Stimulated activated CD8-positive, alpha-beta memory T cell treated with anti-CD3 and anti-CD28 coated beads, Interleukin-12 subunit alpha, Interleukin-12 subunit beta, amount 100 ng/mL, for 4 hours (primary cell): Measurements from ENCODE around the gene PANX3.

Source experiments
- DNase-seq: peaks from one replicate; pipeline ENCODE4 v3.0.0-alpha.2; 2020; ENCODE audit warnings: low read depth

Gene PANX3

GRCh38 chr11:124618863-124619262 lies 7.6 kb downstream of the PANX3 start:
- no peak for DNase-seq

- peak; percentile 71 for DNase-seq
These were observed 11.6 kb downstream of the PANX3 start, which contains the start of gene TBRG1 for GRCh38 chr11:124622531-124623451. Gene TBRG1, plus strand, starts transcription at chr11:124622864. Its CDS starts 220 bp downstream, at chr11:124623084.

- no peak for DNase-seq
These were observed 12.8 kb downstream of the PANX3 start for GRCh38 chr11:124623861-124624525.

- DNase-seq = no peak
These were observed 14.4 kb downstream of the PANX3 start for GRCh38 chr11:124625504-124626168.

GRCh38 chr11:124627546-124627945 lies 16.3 kb downstream of the PANX3 start:
- DNase-seq = no peak

- no peak for DNase-seq
These were observed 18.7 kb downstream of the PANX3 start for GRCh38 chr11:124629961-124630360.

- DNase-seq = no peak
These were observed 22.1 kb downstream of the PANX3 start for GRCh38 chr11:124633355-124633754.

- no peak for DNase-seq
These were observed 24.7 kb downstream of the PANX3 start for GRCh38 chr11:124635932-124636331.

GRCh38 chr11:124638500-124638899 lies 27.3 kb downstream of the PANX3 start:
- DNase-seq = no peak

- DNase-seq = no peak
These were observed 28.0 kb downstream of the PANX3 start for GRCh38 chr11:124639186-124639585.

GRCh38 chr11:124640666-124641065 lies 29.4 kb downstream of the PANX3 start:
- DNase-seq = no peak

GRCh38 chr11:124642628-124643027 lies 31.4 kb downstream of the PANX3 start:
- DNase-seq = no peak

GRCh38 chr11:124643042-124643604 lies 31.9 kb downstream of the PANX3 start:
- DNase-seq = no peak

- no peak for DNase-seq
These were observed 32.6 kb downstream of the PANX3 start for GRCh38 chr11:124643605-124644425.

- no peak for DNase-seq
These were observed 33.4 kb downstream of the PANX3 start for GRCh38 chr11:124644426-124645280.

GRCh38 chr11:124646148-124646547 lies 34.9 kb downstream of the PANX3 start:
- DNase-seq = no peak

GRCh38 chr11:124648610-124649009 lies 37.4 kb downstream of the PANX3 start:
- DNase-seq = no peak

GRCh38 chr11:124656774-124657630 lies 45.8 kb downstream of the PANX3 start:
- no peak for DNase-seq

- DNase-seq = no peak
These were observed 46.7 kb downstream of the PANX3 start for GRCh38 chr11:124657904-124658303.
